K562 (cell line): ENCODE results near the gene ZNF607. TPM values are rescaled to one million over a fixed set of nuclear protein-coding genes. Genes with fewer than 3 reads are reported as not detected.

Source experiments
- BCL6 ChIP-seq: fragments of 250-450 bp; sonication (Bioruptor Pico); IDR thresholded peaks from 2 replicates; pipeline ENCODE4 v1.4.0; 2020
- CBX5 ChIP-seq: IDR thresholded peaks from 2 replicates; pipeline ENCODE4 v1.6.1; 2014; ENCODE audit warnings: low read depth, borderline replicate concordance
- CHCHD3 ChIP-seq: fragments of 250-450 bp; sonication (Bioruptor Pico); IDR thresholded peaks from 2 replicates; pipeline ENCODE4 v2.1.2; 2022; ENCODE audit warnings: mild to moderate bottlenecking
- KAT2B ChIP-seq: IDR thresholded peaks from one replicate; pipeline ENCODE4 v1.6.1; 2012; ENCODE audit warnings: low read depth, mild to moderate bottlenecking, control low read depth, inconsistent platforms, low read length, moderate library complexity
- MTF1 ChIP-seq: fragments of 250-450 bp; sonication (Bioruptor Pico); IDR thresholded peaks from 2 replicates; pipeline ENCODE4 v1.9.0; 2021; ENCODE audit warnings: moderate library complexity, mild to moderate bottlenecking, inconsistent platforms, borderline replicate concordance
- NKRF ChIP-seq: fragments of 450-650 bp; IDR thresholded peaks from 2 replicates; pipeline ENCODE4 v1.6.1; 2016; ENCODE audit warnings: borderline replicate concordance
- POLR2B ChIP-seq: fragments of 450-650 bp; IDR thresholded peaks from 2 replicates; pipeline ENCODE4 v1.6.1; 2018; ENCODE audit warnings: low read depth; ENCODE audit not compliant: partially characterized antibody
- POLR3A ChIP-seq: IDR thresholded peaks from 2 replicates; pipeline ENCODE4 v1.6.1; 2011; ENCODE audit warnings: borderline replicate concordance, mild to moderate bottlenecking, moderate library complexity; ENCODE audit not compliant: insufficient read length, insufficient read depth; ENCODE audit errors: extremely low read depth
- SETDB1 ChIP-seq: IDR thresholded peaks from one replicate; pipeline ENCODE4 v1.6.1; 2012; ENCODE audit warnings: low read length, control low read depth, inconsistent platforms
- SMAD1 ChIP-seq: fragments of 150-350 bp; IDR thresholded peaks from 2 replicates; pipeline ENCODE4 v1.6.1; 2014; ENCODE audit warnings: low read length, low read depth; ENCODE audit not compliant: partially characterized antibody
- SNAPC5 ChIP-seq: fragments of 250-450 bp; sonication (Bioruptor Pico); IDR thresholded peaks from 2 replicates; pipeline ENCODE4 v1.8.0; 2021; ENCODE audit warnings: moderate library complexity, mild to moderate bottlenecking, inconsistent platforms
- TAF15 ChIP-seq: fragments of 200-400 bp; formaldehyde crosslinking; IDR thresholded peaks from 2 replicates; pipeline ENCODE4 v1.6.1; 2017; ENCODE audit warnings: mild to moderate bottlenecking, low read depth, low read length, moderate library complexity
- TBL1XR1 ChIP-seq, 2 experiments: IDR thresholded peaks; 2 replicates each; pipeline ENCODE4 v1.6.1; 2012; ENCODE audit warnings: improper control_type of control experiment in 2 of 2, low read length in 2 of 2, mild to moderate bottlenecking in 1 of 2
- TRIM24 ChIP-seq, 2 experiments: fragments of 450-650 bp; IDR thresholded peaks; 2 replicates each; pipeline ENCODE4 v1.6.1; 2016
- U2AF2 ChIP-seq: fragments of 200-400 bp; formaldehyde crosslinking; optimal IDR thresholded peaks from 2 replicates; pipeline ENCODE3; 2017; ENCODE audit warnings: low read depth, mild to moderate bottlenecking, low read length
- XRCC4 ChIP-seq: IDR thresholded peaks from one replicate; pipeline ENCODE4 v1.6.1; 2011; ENCODE audit not compliant: insufficient read depth, insufficient read length; ENCODE audit errors: extremely low read depth
- ZNF695 ChIP-seq: fragments of 450-650 bp; formaldehyde crosslinking; IDR thresholded peaks from 2 replicates; pipeline ENCODE4 v1.4.0; 2020; ENCODE audit warnings: mild to moderate bottlenecking, moderate library complexity
- ZZZ3 ChIP-seq: fragments of 450-650 bp; IDR thresholded peaks from 2 replicates; pipeline ENCODE4 v1.6.1; 2016; ENCODE audit warnings: antibody characterized with exemption, mild to moderate bottlenecking, moderate library complexity
- polyA plus RNA-seq, 8 experiments: library from polyadenylated mRNA; depleted of rRNA in 4 of 8; stranded (reverse) in 5 of 8; unstranded in 3 of 8; fragments of >200 nt; fragmentation: Nextera tagmentation in 2 of 8; fragmentation: Illumina TruSeq in 1 of 8; extraction: Ambion mirVana in 2 of 8; extraction: Trizol in 1 of 8; gene quantifications; 2 replicates each; pipeline versions ENCODE4 v1.2.1 to v1.2.3, GENCODE V29; 2011 to 2014; ENCODE audit warnings: inconsistent platforms in 1 of 8, missing spikeins in 1 of 8
- total RNA-seq, 7 experiments: library from RNA; depleted of rRNA in 6 of 7; stranded (reverse); fragments of >200 nt in 6 of 7; fragmentation: Illumina TruSeq in 2 of 7; extraction: Trizol in 2 of 7; gene quantifications; 2 replicates each; pipeline versions ENCODE4 v1.2.1 to v1.2.3, GENCODE V29; 2011 to 2021; ENCODE audit warnings: low replicate concordance in 1 of 7
- TF ChIP-seq, protein P1 (sequence below): fragments of 250-450 bp; sonication (Bioruptor Pico); IDR thresholded peaks from 2 replicates; pipeline ENCODE4 v1.5.0; 2021
- TF ChIP-seq, protein P2 (sequence below), 2 experiments: fragments of 250-450 bp in 1 of 2; fragments of 450-650 bp in 1 of 2; sonication (Bioruptor Pico) in 1 of 2; IDR thresholded peaks; 2 replicates each; pipeline versions ENCODE4 v1.6.1 to v1.8.0; 2016 to 2021; ENCODE audit warnings: mild to moderate bottlenecking in 2 of 2, moderate library complexity in 2 of 2, missing compliant biosample characterization in 1 of 2, missing genetic modification characterization in 1 of 2
- TF ChIP-seq, protein P3 (sequence below), 2 experiments: fragments of 150-350 bp in 1 of 2; IDR thresholded peaks; 2 replicates each; pipeline ENCODE4 v1.6.1; 2012 to 2016; ENCODE audit warnings: low read depth in 2 of 2, low read length in 2 of 2, mild to moderate bottlenecking in 1 of 2, moderate library complexity in 1 of 2

Gene ZNF607
- total and polyA plus RNA-seq, 9 of the 15 experiments (the other 6 are each of a cell fraction or from before 2014, with no cell fraction given) = 0.65 to 5.1 (median 3.6) TPM

DNA sequence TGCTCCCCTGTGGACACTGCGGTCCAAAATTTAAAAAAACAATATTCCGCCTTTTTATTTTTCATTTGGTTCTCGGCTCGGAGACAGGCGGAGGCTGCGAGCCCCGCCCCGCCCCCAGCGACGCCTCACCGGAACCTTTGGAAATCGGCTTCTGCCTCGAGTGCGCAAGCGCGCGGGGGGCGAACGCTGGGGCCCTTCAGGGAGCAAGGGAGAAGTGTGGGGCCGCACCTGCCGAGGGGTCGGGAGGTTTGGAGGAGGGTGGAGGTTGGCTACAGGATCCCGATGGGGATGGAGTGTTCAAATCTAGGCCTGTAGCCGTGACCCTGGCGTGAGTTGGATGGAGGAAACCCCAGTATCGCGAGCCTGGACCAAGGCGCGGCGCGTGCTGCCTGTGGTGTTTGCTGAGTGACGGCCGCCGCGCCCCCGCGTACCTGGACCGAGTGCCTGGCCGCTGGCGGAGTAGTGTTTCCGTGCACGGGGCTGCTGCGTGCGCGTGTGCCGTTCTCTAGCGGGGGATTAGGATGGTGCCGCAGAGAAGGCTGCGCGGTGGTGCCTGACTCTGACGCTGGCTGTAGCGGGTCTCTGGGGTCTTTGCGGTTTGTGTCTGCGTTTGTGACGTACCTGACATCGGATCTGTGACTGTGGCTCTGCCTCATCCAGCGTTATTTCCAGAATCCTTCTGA, 63.7 kb downstream of the ZNF607 start (continued):
- TF ChIP-seq POLR3A = no peak
- no peak for TF ChIP-seq U2AF2
- TF ChIP-seq CBX5 = no peak; the same call in 1 of the 2 replicates
- TF ChIP-seq, protein P1, sequence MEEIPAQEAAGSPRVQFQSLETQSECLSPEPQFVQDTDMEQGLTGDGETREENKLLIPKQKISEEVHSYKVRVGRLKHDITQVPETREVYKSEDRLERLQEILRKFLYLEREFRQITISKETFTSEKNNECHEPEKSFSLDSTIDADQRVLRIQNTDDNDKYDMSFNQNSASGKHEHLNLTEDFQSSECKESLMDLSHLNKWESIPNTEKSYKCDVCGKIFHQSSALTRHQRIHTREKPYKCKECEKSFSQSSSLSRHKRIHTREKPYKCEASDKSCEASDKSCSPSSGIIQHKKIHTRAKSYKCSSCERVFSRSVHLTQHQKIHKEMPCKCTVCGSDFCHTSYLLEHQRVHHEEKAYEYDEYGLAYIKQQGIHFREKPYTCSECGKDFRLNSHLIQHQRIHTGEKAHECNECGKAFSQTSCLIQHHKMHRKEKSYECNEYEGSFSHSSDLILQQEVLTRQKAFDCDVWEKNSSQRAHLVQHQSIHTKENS (CRISPR knock-in tag) = no peak
- TF ChIP-seq POLR2B = no peak
- TF ChIP-seq ZZZ3 = no peak
- no peak for TF ChIP-seq ZNF695
- TF ChIP-seq BCL6 (CRISPR knock-in tag) = no peak
- no peak for TF ChIP-seq TAF15
- TF ChIP-seq SNAPC5 (CRISPR knock-in tag) = no peak
- TF ChIP-seq MTF1 (CRISPR knock-in tag) = no peak
- TF ChIP-seq SETDB1 = no peak
- TF ChIP-seq SMAD1 = no peak
- no peak for TF ChIP-seq XRCC4
- peak; percentile 70 to 93 for TF ChIP-seq TRIM24 (IDR thresholded peaks at IDR 0.05)
- TF ChIP-seq, protein P2, sequence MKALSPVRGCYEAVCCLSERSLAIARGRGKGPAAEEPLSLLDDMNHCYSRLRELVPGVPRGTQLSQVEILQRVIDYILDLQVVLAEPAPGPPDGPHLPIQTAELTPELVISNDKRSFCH (CRISPR knock-in tag; IDR thresholded peaks at IDR 0.05) = no peak
- TF ChIP-seq, protein P2 (tag; IDR thresholded peaks at IDR 0.05) = no peak
- TF ChIP-seq CHCHD3 (CRISPR knock-in tag) = no peak
- TF ChIP-seq TBL1XR1 (IDR thresholded peaks at IDR 0.05; ENCODE audit: low read length in 2 of 2) = no peak
- TF ChIP-seq NKRF = peak; percentile 37; the same call in 1 of the 2 replicates
- TF ChIP-seq, protein P3, sequence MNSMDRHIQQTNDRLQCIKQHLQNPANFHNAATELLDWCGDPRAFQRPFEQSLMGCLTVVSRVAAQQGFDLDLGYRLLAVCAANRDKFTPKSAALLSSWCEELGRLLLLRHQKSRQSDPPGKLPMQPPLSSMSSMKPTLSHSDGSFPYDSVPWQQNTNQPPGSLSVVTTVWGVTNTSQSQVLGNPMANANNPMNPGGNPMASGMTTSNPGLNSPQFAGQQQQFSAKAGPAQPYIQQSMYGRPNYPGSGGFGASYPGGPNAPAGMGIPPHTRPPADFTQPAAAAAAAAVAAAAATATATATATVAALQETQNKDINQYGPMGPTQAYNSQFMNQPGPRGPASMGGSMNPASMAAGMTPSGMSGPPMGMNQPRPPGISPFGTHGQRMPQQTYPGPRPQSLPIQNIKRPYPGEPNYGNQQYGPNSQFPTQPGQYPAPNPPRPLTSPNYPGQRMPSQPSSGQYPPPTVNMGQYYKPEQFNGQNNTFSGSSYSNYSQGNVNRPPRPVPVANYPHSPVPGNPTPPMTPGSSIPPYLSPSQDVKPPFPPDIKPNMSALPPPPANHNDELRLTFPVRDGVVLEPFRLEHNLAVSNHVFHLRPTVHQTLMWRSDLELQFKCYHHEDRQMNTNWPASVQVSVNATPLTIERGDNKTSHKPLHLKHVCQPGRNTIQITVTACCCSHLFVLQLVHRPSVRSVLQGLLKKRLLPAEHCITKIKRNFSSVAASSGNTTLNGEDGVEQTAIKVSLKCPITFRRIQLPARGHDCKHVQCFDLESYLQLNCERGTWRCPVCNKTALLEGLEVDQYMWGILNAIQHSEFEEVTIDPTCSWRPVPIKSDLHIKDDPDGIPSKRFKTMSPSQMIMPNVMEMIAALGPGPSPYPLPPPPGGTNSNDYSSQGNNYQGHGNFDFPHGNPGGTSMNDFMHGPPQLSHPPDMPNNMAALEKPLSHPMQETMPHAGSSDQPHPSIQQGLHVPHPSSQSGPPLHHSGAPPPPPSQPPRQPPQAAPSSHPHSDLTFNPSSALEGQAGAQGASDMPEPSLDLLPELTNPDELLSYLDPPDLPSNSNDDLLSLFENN (IDR thresholded peaks at IDR 0.05; ENCODE audit: low read depth in 2 of 2, low read length in 2 of 2) = no peak
- TF ChIP-seq KAT2B = no peak
